Activated CD4-positive, alpha-beta T cell treated with anti-CD3 and anti-CD28 coated beads, Interleukin-2, amount 10 ng/mL, durations not matched to agents 24 days and 14 days (primary cell): ENCODE results near the gene FUOM. TPM values are rescaled to one million over a fixed set of nuclear protein-coding genes. Genes with fewer than 3 reads are reported as not detected.

ENCODE experiments used
- DNase-seq: peaks from one replicate; pipeline ENCODE4 v3.0.0; 2022
- H3K27ac Mint-ChIP-seq: one replicate; pipeline ENCODE4 v1.8.0; 2022; ENCODE audit warnings: mild to moderate bottlenecking, mixed read lengths
- H3K27me3 Mint-ChIP-seq: one replicate; pipeline ENCODE4 v1.8.0; 2022; ENCODE audit warnings: mixed read lengths
- H3K36me3 Mint-ChIP-seq: one replicate; pipeline ENCODE4 v1.8.0; 2022; ENCODE audit warnings: low read depth, mild to moderate bottlenecking, mixed read lengths
- H3K4me1 Mint-ChIP-seq: one replicate; pipeline ENCODE4 v1.8.0; 2021; ENCODE audit warnings: mixed read lengths
- H3K4me3 Mint-ChIP-seq: one replicate; pipeline ENCODE4 v1.8.0; 2022; ENCODE audit warnings: mild to moderate bottlenecking, moderate library complexity, mixed read lengths
- H3K9me3 Mint-ChIP-seq: one replicate; pipeline ENCODE4 v1.8.0; 2021; ENCODE audit warnings: mixed read lengths
- intact Hi-C: fragments of 100-400 bp; cut with micrococcal nuclease; formaldehyde crosslinking; loops from one replicate; pipeline ENCODE4 v1.15.1; 2023
- total RNA-seq: library from RNA; stranded (reverse); gene quantifications from 2 replicates; pipeline ENCODE4 v1.2.3, GENCODE V29; 2022

The FUOM gene
- total RNA-seq, 1 donor from 2014 or later: 43.6 TPM

- Mint-ChIP-seq H3K27me3 (no peaks in the 10 kb centered on the region), H3K4me1 (peaks cover 2% of the 10 kb centered on the region), H3K4me3 (peak overlapping the region; percentile 85), H3K36me3 (peaks cover 3% of the 10 kb centered on the region), H3K9me3 (no peaks in the 10 kb centered on the region), H3K27ac (peak overlapping the region; percentile 67)
- intact Hi-C loops: loop anchor here (1.0 to 5.0 kb wide), 3 partner anchors 17 to 79 kb away; partner anchors contain the start of genes ADAM8, ECHS1 and MTG1
- no peak for DNase-seq
Measured at GRCh38 chr10:133356549-133357284, 1.1 kb downstream of the FUOM start.

GRCh38 chr10:133355991-133356390 is 1.8 kb downstream of the FUOM start:
- intact Hi-C loops: loop anchor here (5.0 kb wide), 1 partner anchor 79 kb away; the partner anchor contains the start of gene ADAM8
- H3K4me1 Mint-ChIP-seq: no peaks in the 10 kb centered on the region
- peak overlapping the region; percentile 52 for H3K27ac Mint-ChIP-seq

GRCh38 chr10:133355266-133355665 is 2.6 kb downstream of the FUOM start:
- Mint-ChIP-seq H3K27ac (no peak overlapping the region), H3K36me3 (peaks cover 3% of the 10 kb centered on the region), H3K27me3 (no peaks in the 10 kb centered on the region), H3K9me3 (no peaks in the 10 kb centered on the region), H3K4me1 (no peaks in the 10 kb centered on the region), H3K4me3 (no peak overlapping the region)
- DNase-seq: no peak
- intact Hi-C loops: loop anchor here (5.0 kb wide), 1 partner anchor 78 kb away; the partner anchor contains the start of gene ADAM8

More at GRCh38 chr10:133355991-133356390, 1.8 kb downstream of the FUOM start:
- DNase-seq: no peak
- H3K36me3 Mint-ChIP-seq: peaks cover 3% of the 10 kb centered on the region
- H3K9me3 Mint-ChIP-seq: no peaks in the 10 kb centered on the region
- H3K27me3 Mint-ChIP-seq: no peaks in the 10 kb centered on the region
- peak overlapping the region; percentile 81 for H3K4me3 Mint-ChIP-seq

- Mint-ChIP-seq H3K27ac (no peak overlapping the region), H3K9me3 (no peaks in the 10 kb centered on the region), H3K4me3 (no peak overlapping the region), H3K4me1 (no peaks in the 10 kb centered on the region), H3K36me3 (peaks cover 3% of the 10 kb centered on the region), H3K27me3 (no peaks in the 10 kb centered on the region)
- intact Hi-C loops: loop anchor here (5.0 kb wide), 1 partner anchor 77 kb away; the partner anchor contains the start of gene ADAM8
- no peak for DNase-seq
Measured at GRCh38 chr10:133354672-133355240, 3.1 kb downstream of the FUOM start.

- Mint-ChIP-seq H3K27ac (no peak overlapping the region), H3K9me3 (no peaks in the 10 kb centered on the region), H3K4me3 (no peak overlapping the region), H3K4me1 (no peaks in the 10 kb centered on the region), H3K36me3 (peaks cover 3% of the 10 kb centered on the region), H3K27me3 (no peaks in the 10 kb centered on the region)
- no peak for DNase-seq
- intact Hi-C loops: no loop called here
Measured at GRCh38 chr10:133353988-133354605, 3.7 kb downstream of the FUOM start.

GRCh38 chr10:133353202-133353959 is 4.4 kb downstream of the FUOM start:
- Mint-ChIP-seq H3K27me3 (no peaks in the 10 kb centered on the region), H3K36me3 (peaks cover 3% of the 10 kb centered on the region), H3K27ac (no peak overlapping the region), H3K4me3 (no peak overlapping the region), H3K4me1 (no peaks in the 10 kb centered on the region), H3K9me3 (no peaks in the 10 kb centered on the region)
- DNase-seq: no peak
- intact Hi-C loops: no loop called here

GRCh38 chr10:133351408-133352318 is 6.2 kb downstream of the FUOM start:
- H3K4me3 Mint-ChIP-seq: no peak overlapping the region
- H3K27me3 Mint-ChIP-seq: no peaks in the 10 kb centered on the region
- H3K9me3 Mint-ChIP-seq: no peaks in the 10 kb centered on the region
- no peaks in the 10 kb centered on the region for H3K4me1 Mint-ChIP-seq
- H3K27ac Mint-ChIP-seq: no peak overlapping the region
- intact Hi-C loops: no loop called here
- peaks cover 3% of the 10 kb centered on the region for H3K36me3 Mint-ChIP-seq
- DNase-seq: no peak

GRCh38 chr10:133350950-133351329 is 6.9 kb downstream of the FUOM start:
- Mint-ChIP-seq H3K4me3 (no peak overlapping the region), H3K9me3 (no peaks in the 10 kb centered on the region), H3K4me1 (no peaks in the 10 kb centered on the region), H3K36me3 (no peaks in the 10 kb centered on the region), H3K27ac (no peak overlapping the region), H3K27me3 (no peaks in the 10 kb centered on the region)
- intact Hi-C loops: no loop called here
- DNase-seq: no peak

- Mint-ChIP-seq H3K4me3 (no peak overlapping the region), H3K4me1 (no peaks in the 10 kb centered on the region), H3K27ac (no peak overlapping the region), H3K36me3 (no peaks in the 10 kb centered on the region), H3K27me3 (peaks cover 4% of the 10 kb centered on the region), H3K9me3 (no peaks in the 10 kb centered on the region)
- intact Hi-C loops: no loop called here
- no peak for DNase-seq
Measured at GRCh38 chr10:133350283-133350949, 7.4 kb downstream of the FUOM start.

- Mint-ChIP-seq H3K4me3 (no peak overlapping the region), H3K9me3 (no peaks in the 10 kb centered on the region), H3K27ac (no peak overlapping the region), H3K36me3 (no peaks in the 10 kb centered on the region), H3K4me1 (no peaks in the 10 kb centered on the region), H3K27me3 (peaks cover 8% of the 10 kb centered on the region)
- no peak for DNase-seq
- intact Hi-C loops: no loop called here
Measured at GRCh38 chr10:133349577-133350011, 8.2 kb downstream of the FUOM start.

- no peaks in the 10 kb centered on the region for H3K36me3 Mint-ChIP-seq
- H3K27me3 Mint-ChIP-seq: peaks cover 8% of the 10 kb centered on the region
- no peaks in the 10 kb centered on the region for H3K9me3 Mint-ChIP-seq
- no peak for DNase-seq
- H3K4me3 Mint-ChIP-seq: no peak overlapping the region
- intact Hi-C loops: no loop called here
- no peaks in the 10 kb centered on the region for H3K4me1 Mint-ChIP-seq
- H3K27ac Mint-ChIP-seq: no peak overlapping the region
Measured at GRCh38 chr10:133349160-133349568, 8.7 kb downstream of the FUOM start.

GRCh38 chr10:133347710-133348517 is 9.9 kb downstream of the FUOM start:
- Mint-ChIP-seq H3K9me3 (no peaks in the 10 kb centered on the region), H3K36me3 (no peaks in the 10 kb centered on the region), H3K27ac (no peak overlapping the region), H3K27me3 (peaks cover 12% of the 10 kb centered on the region), H3K4me1 (peaks cover 3% of the 10 kb centered on the region), H3K4me3 (no peak overlapping the region)
- intact Hi-C loops: no loop called here
- DNase-seq: no peak
